Mammary epithelial cell (primary cell): ENCODE results near the gene ZNF556.

Experiments used
- CTCF ChIP-seq, 2 donors: IDR thresholded peaks in 1 of 2; conservative IDR thresholded peaks in 1 of 2; 2 replicates each; pipeline ENCODE4 v1.5.1; 2011 to 2012; ENCODE audit warnings: inconsistent platforms in 2 of 2, low read length in 2 of 2, mild to moderate bottlenecking in 2 of 2, control low read depth in 1 of 2, low read depth in 1 of 2; ENCODE audit not compliant: insufficient read depth in 1 of 2; ENCODE audit errors: extremely low read depth in 1 of 2
- EZH2 ChIP-seq: IDR thresholded peaks from 2 replicates; pipeline ENCODE4 v1.6.1; 2012; ENCODE audit warnings: low read length, inconsistent platforms, borderline replicate concordance

GRCh38 chr19:2869618-2870017, 2.5 kb downstream of the ZNF556 start:
- no peak for TF ChIP-seq CTCF (conservative IDR thresholded peaks at IDR 0.05 in 1 of 2, IDR thresholded peaks at IDR 0.05 in 1 of 2; ENCODE audit: extremely low read depth in 1 of 2, insufficient read depth in 1 of 2, low read depth in 1 of 2, low read length in 2 of 2)
- no peak for TF ChIP-seq EZH2
